ENCODE results near the gene ALPG. TPM values are rescaled to one million over a fixed set of nuclear protein-coding genes. Genes with fewer than 3 reads are reported as not detected.
"Not testable (repeated sequence)": the region's sequence is repeated elsewhere in the genome, so short reads cannot be mapped to it uniquely, and the experiment has no call there.

ALPG gene
- total RNA-seq, 3 donors from 2014 or later (not counting 1 experiment from before 2014, with no cell fraction given), result not detected

- peaks cover 0 to 11% of the 10 kb centered on the region in 2 donors for H3K4me1 Mint-ChIP-seq
- intact Hi-C loops (cut with micrococcal nuclease), result loop anchor here (5.0 kb wide), 2 partner anchors 117 to 517 kb away; partner anchors contain the start of gene NPPC
- 75% methylated on average over 21 of the region's 21 CpGs for WGBS (ENCODE audit: insufficient coverage)
Measured at GRCh38 chr2:232444409-232445148, 37.9 kb downstream of the ALPG start.

GRCh38 chr2:232445149-232445885 is 38.7 kb downstream of the ALPG start:
- H3K9me3 ChIP-seq (ENCODE audit: control insufficient read depth, insufficient read depth, low read length); H3K27me3 ChIP-seq (ENCODE audit: control insufficient read depth, insufficient read depth, low read length); H3K27me3 Mint-ChIP-seq (ENCODE audit: low read depth in 2 of 2); intact Hi-C loops (cut with micrococcal nuclease); H3K27ac ChIP-seq (ENCODE audit: low read length); DNase-seq; H3K4me3 Mint-ChIP-seq; H3K9me3 Mint-ChIP-seq; H3K4me3 ChIP-seq (ENCODE audit: low read length); H3K36me3 ChIP-seq (ENCODE audit: control insufficient read depth, insufficient read depth, low read length); ATAC-seq; H3K36me3 Mint-ChIP-seq; H3K4me1 Mint-ChIP-seq; H3K27ac Mint-ChIP-seq; H3K4me1 ChIP-seq (ENCODE audit: control insufficient read depth, insufficient read depth, low read length): not testable (repeated sequence)
- 91% methylated on average over 16 of the region's 29 CpGs for WGBS (ENCODE audit: insufficient coverage)

More at GRCh38 chr2:232444409-232445148, 37.9 kb downstream of the ALPG start:
- Histone ChIP-seq H3K27me3 (ENCODE audit: control insufficient read depth, insufficient read depth, low read length) (no peaks in the 10 kb centered on the region), H3K4me3 (ENCODE audit: low read length) (no peak overlapping the region), H3K9me3 (ENCODE audit: control insufficient read depth, insufficient read depth, low read length) (no peaks in the 10 kb centered on the region), H3K36me3 (ENCODE audit: control insufficient read depth, insufficient read depth, low read length) (no peaks in the 10 kb centered on the region), H3K4me1 (ENCODE audit: control insufficient read depth, insufficient read depth, low read length) (peaks cover 11% of the 10 kb centered on the region), H3K27ac (ENCODE audit: low read length) (no peak overlapping the region)
- Mint-ChIP-seq H3K36me3 (no peaks in the 10 kb centered on the region), H3K4me3 (no peak overlapping the region), H3K27me3 (ENCODE audit: low read depth in 2 of 2) (no peaks in the 10 kb centered on the region), H3K27ac (no peak overlapping the region), H3K9me3 (no peaks in the 10 kb centered on the region)
- DNase-seq (peak in 1 of 2 donors; percentile 77), ATAC-seq (peak; percentile 34 to 56 (median 44))
- peak; percentile 48 for TF ChIP-seq CTCF (IDR thresholded peaks at IDR 0.05)

- H3K4me3 Mint-ChIP-seq; H3K4me1 ChIP-seq (ENCODE audit: control insufficient read depth, insufficient read depth, low read length); DNase-seq; H3K36me3 Mint-ChIP-seq; H3K27ac Mint-ChIP-seq; H3K4me3 ChIP-seq (ENCODE audit: low read length); H3K27me3 ChIP-seq (ENCODE audit: control insufficient read depth, insufficient read depth, low read length); H3K27ac ChIP-seq (ENCODE audit: low read length); H3K4me1 Mint-ChIP-seq; H3K9me3 ChIP-seq (ENCODE audit: control insufficient read depth, insufficient read depth, low read length); H3K27me3 Mint-ChIP-seq (ENCODE audit: low read depth in 2 of 2); H3K9me3 Mint-ChIP-seq; H3K36me3 ChIP-seq (ENCODE audit: control insufficient read depth, insufficient read depth, low read length); intact Hi-C loops (cut with micrococcal nuclease): not testable (repeated sequence)
- 78% methylated on average over 3 of the region's 9 CpGs for WGBS (ENCODE audit: insufficient coverage)
- peak; percentile 29 for TF ChIP-seq CTCF (IDR thresholded peaks at IDR 0.05)
- ATAC-seq, result peak in 2 of 3 donors; percentile 44 to 53
Measured at GRCh38 chr2:232446266-232446777, 39.7 kb downstream of the ALPG start.

GRCh38 chr2:232447091-232447620 is 40.5 kb downstream of the ALPG start:
- H3K36me3 Mint-ChIP-seq, result no peaks in the 10 kb centered on the region
- no peak overlapping the region for H3K4me3 Mint-ChIP-seq
- no peak for TF ChIP-seq CTCF (IDR thresholded peaks at IDR 0.05)
- DNase-seq, result no peak
- ATAC-seq, result no peak
- Histone ChIP-seq H3K36me3 (ENCODE audit: control insufficient read depth, insufficient read depth, low read length) (no peaks in the 10 kb centered on the region), H3K27ac (ENCODE audit: low read length) (no peak overlapping the region), H3K9me3 (ENCODE audit: control insufficient read depth, insufficient read depth, low read length) (no peaks in the 10 kb centered on the region), H3K27me3 (ENCODE audit: control insufficient read depth, insufficient read depth, low read length) (no peaks in the 10 kb centered on the region), H3K4me3 (ENCODE audit: low read length) (no peak overlapping the region), H3K4me1 (ENCODE audit: control insufficient read depth, insufficient read depth, low read length) (no peaks in the 10 kb centered on the region)
- intact Hi-C loops (cut with micrococcal nuclease), result no loop called here
- H3K4me1 Mint-ChIP-seq, result no peaks in the 10 kb centered on the region
- H3K27me3 Mint-ChIP-seq (ENCODE audit: low read depth in 2 of 2), result no peaks in the 10 kb centered on the region
- H3K9me3 Mint-ChIP-seq, result no peaks in the 10 kb centered on the region
- no peak overlapping the region for H3K27ac Mint-ChIP-seq
- 82% methylated on average over 9 of the region's 9 CpGs for WGBS (ENCODE audit: insufficient coverage)
